HepG2 (cell line): Measurements from ENCODE around the gene LSR. TPM values are rescaled to one million over a fixed set of nuclear protein-coding genes. Genes with fewer than 3 reads are reported as not detected.
A peak's percentile ranks its signal among the peaks of the same experiment; 100 is the strongest.

Experiments used
- ARNTL ChIP-seq: sonication (generic); formaldehyde crosslinking; IDR thresholded peaks from 2 replicates; pipeline ENCODE4 v1.4.0; 2020; ENCODE audit warnings: mild to moderate bottlenecking, missing genetic modification reagents
- CAMTA2 ChIP-seq: sonication (generic); formaldehyde crosslinking; IDR thresholded peaks from 2 replicates; pipeline ENCODE4 v1.4.0; 2020; ENCODE audit warnings: mild to moderate bottlenecking, missing genetic modification reagents, borderline replicate concordance
- CBX1 ChIP-seq: IDR thresholded peaks from one replicate; pipeline ENCODE4 v1.6.1; 2016; ENCODE audit warnings: antibody characterized with exemption, low read depth
- CEBPB ChIP-seq: IDR thresholded peaks from 2 replicates; pipeline ENCODE4 v1.6.1; 2011; ENCODE audit warnings: low read depth, low read length, improper control_type of control experiment, borderline replicate concordance
- EHMT2 ChIP-seq: fragments of 200-600 bp; sonication (generic); IDR thresholded peaks from 2 replicates; pipeline ENCODE4 v1.7.0; 2017; ENCODE audit warnings: antibody characterized with exemption, low read depth, low read length, borderline replicate concordance
- HNF4A ChIP-seq: sonication (generic); formaldehyde crosslinking; IDR thresholded peaks from 2 replicates; pipeline ENCODE4 v1.4.0; 2020; ENCODE audit warnings: missing genetic modification reagents
- KLF16 ChIP-seq, 2 experiments: sonication (generic) in 1 of 2; formaldehyde crosslinking in 1 of 2; IDR thresholded peaks; 2 replicates each; pipeline versions ENCODE4 v1.6.1 to v1.8.0; 2016 to 2023; ENCODE audit warnings: missing genetic modification reagents in 2 of 2, missing compliant biosample characterization in 1 of 2
- KMT2B ChIP-seq: IDR thresholded peaks from 2 replicates; pipeline ENCODE4 v1.6.1; 2016; ENCODE audit warnings: missing genetic modification reagents, missing compliant biosample characterization
- MLLT10 ChIP-seq: sonication (generic); formaldehyde crosslinking; IDR thresholded peaks from 2 replicates; pipeline ENCODE4 v1.4.0; 2020; ENCODE audit warnings: missing genetic modification reagents
- MTF2 ChIP-seq: sonication (generic); formaldehyde crosslinking; IDR thresholded peaks from 2 replicates; pipeline ENCODE4 v1.5.0; 2020; ENCODE audit warnings: missing genetic modification reagents, borderline replicate concordance
- PAXIP1 ChIP-seq: sonication (generic); formaldehyde crosslinking; conservative IDR thresholded peaks from 2 replicates; pipeline ENCODE4 v1.4.0; 2020; ENCODE audit warnings: mild to moderate bottlenecking, missing genetic modification reagents, moderate library complexity
- RARA ChIP-seq: IDR thresholded peaks from 2 replicates; pipeline ENCODE4 v1.6.1; 2016; ENCODE audit warnings: missing genetic modification reagents, missing compliant biosample characterization
- REXO4 ChIP-seq: sonication (generic); formaldehyde crosslinking; IDR thresholded peaks from 2 replicates; pipeline ENCODE4 v1.8.0; 2022; ENCODE audit warnings: missing genetic modification reagents, mild to moderate bottlenecking, borderline replicate concordance
- ZNF121 ChIP-seq: sonication (generic); formaldehyde crosslinking; IDR thresholded peaks from 2 replicates; pipeline ENCODE4 v1.5.0; 2020; ENCODE audit warnings: mild to moderate bottlenecking, missing genetic modification reagents
- ZNF124 ChIP-seq: sonication (generic); formaldehyde crosslinking; IDR thresholded peaks from 2 replicates; pipeline ENCODE4 v1.4.0; 2020; ENCODE audit warnings: missing genetic modification reagents
- ZNF17 ChIP-seq: sonication (generic); formaldehyde crosslinking; IDR thresholded peaks from 2 replicates; pipeline ENCODE4 v1.5.0; 2020; ENCODE audit warnings: mild to moderate bottlenecking, missing genetic modification reagents
- ZNF33A ChIP-seq: sonication (generic); formaldehyde crosslinking; IDR thresholded peaks from 2 replicates; pipeline ENCODE4 v1.5.1; 2020; ENCODE audit warnings: missing genetic modification reagents, mild to moderate bottlenecking, moderate library complexity, borderline replicate concordance
- ZNF558 ChIP-seq: sonication (generic); formaldehyde crosslinking; IDR thresholded peaks from 2 replicates; pipeline ENCODE4 v1.9.0; 2022; ENCODE audit warnings: mild to moderate bottlenecking, missing genetic modification reagents, borderline replicate concordance
- ZNF605 ChIP-seq: sonication (generic); formaldehyde crosslinking; IDR thresholded peaks from 2 replicates; pipeline ENCODE4 v1.8.0; 2022; ENCODE audit warnings: mild to moderate bottlenecking, missing genetic modification reagents
- ZNF607 ChIP-seq: sonication (generic); formaldehyde crosslinking; IDR thresholded peaks from 2 replicates; pipeline ENCODE4 v1.5.1; 2020; ENCODE audit warnings: missing genetic modification reagents, mild to moderate bottlenecking, borderline replicate concordance
- polyA plus RNA-seq, 8 experiments: library from polyadenylated mRNA; depleted of rRNA in 3 of 8; stranded (reverse) in 7 of 8; unstranded in 1 of 8; fragments of >200 nt; fragmentation: Illumina TruSeq in 4 of 8; extraction: Trizol in 4 of 8; gene quantifications; 2 replicates each; pipeline versions ENCODE4 v1.2.1 to v1.2.3, GENCODE V29; 2011 to 2016; ENCODE audit warnings: low read depth in 4 of 8, missing spikeins in 1 of 8, mixed read lengths in 1 of 8; ENCODE audit not compliant: insufficient read depth in 1 of 8
- total RNA-seq, 5 experiments: library from RNA; depleted of rRNA; stranded (reverse); fragments of >200 nt; fragmentation: Illumina TruSeq; extraction: Trizol; gene quantifications; 2 replicates each; pipeline ENCODE4 v1.2.3, GENCODE V29; 2016; ENCODE audit warnings: low read depth in 1 of 5
- TF ChIP-seq, protein P1 (sequence below): sonication (generic); formaldehyde crosslinking; IDR thresholded peaks from 2 replicates; pipeline ENCODE4 v1.8.0; 2022; ENCODE audit warnings: mild to moderate bottlenecking, missing genetic modification reagents, borderline replicate concordance
- TF ChIP-seq, protein P2 (sequence below), 2 experiments: fragments of 450-650 bp in 1 of 2; sonication (generic) in 1 of 2; formaldehyde crosslinking; IDR thresholded peaks; 2 replicates each; pipeline versions ENCODE4 v1.5.0 to v1.8.0; 2020 to 2022; ENCODE audit warnings: mild to moderate bottlenecking in 1 of 2, missing genetic modification reagents in 1 of 2

Gene LSR
- total and polyA plus RNA-seq, 2 of the 13 experiments (the other 11 are each of a cell fraction or from before 2014, with no cell fraction given), result 29.2 to 79.2 TPM

DNA sequence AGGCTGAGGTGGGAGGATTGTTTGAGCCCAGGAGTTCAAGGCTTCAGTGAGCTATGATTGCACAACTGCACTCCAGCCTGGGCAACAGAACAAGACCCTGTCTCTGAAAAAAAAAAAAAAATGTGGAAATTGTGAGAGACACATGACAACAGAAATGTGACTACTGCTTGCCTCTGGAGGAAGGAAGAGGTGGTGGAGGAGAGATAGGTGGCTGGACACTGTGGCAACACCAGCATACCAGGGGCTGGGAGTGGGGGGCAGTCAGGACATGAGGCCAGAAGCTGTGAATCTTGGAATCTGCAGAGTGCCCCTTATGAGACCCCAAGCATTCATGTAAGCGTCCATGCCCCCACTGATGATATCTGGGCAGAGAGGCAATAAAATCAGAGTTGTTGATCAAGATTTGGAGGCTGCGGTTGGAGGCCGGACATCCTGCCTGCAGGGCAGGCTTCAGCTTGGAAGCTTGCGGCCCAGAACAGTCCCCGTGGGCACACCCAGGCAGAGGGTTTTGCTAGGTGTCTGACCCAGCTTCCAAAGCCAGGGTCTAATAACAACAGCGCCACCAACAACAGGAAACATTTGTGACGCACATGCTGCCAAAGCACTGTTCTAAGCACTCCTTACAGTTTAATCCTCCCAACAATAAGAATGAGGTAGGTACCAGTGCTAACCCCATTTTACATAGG is 37.1 kb upstream of the LSR start (continued):
- TF ChIP-seq, protein P1, sequence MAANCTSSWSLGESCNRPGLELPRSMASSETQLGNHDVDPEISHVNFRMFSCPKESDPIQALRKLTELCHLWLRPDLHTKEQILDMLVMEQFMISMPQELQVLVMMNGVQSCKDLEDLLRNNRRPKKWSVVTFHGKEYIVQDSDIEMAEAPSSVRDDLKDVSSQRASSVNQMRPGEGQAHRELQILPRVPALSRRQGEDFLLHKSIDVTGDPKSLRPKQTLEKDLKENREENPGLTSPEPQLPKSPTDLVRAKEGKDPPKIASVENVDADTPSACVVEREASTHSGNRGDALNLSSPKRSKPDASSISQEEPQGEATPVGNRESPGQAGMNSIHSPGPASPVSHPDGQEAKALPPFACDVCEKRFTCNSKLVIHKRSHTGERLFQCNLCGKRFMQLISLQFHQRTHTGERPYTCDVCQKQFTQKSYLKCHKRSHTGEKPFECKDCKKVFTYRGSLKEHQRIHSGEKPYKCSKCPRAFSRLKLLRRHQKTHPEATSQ, result no peak
- no peak for TF ChIP-seq REXO4 (CRISPR knock-in tag)
- TF ChIP-seq MLLT10 (CRISPR knock-in tag), result no peak
- no peak for TF ChIP-seq ZNF33A (CRISPR knock-in tag)
- TF ChIP-seq MTF2 (CRISPR knock-in tag), result no peak
- no peak for TF ChIP-seq CAMTA2 (CRISPR knock-in tag)
- peak; percentile 97 for TF ChIP-seq ZNF121 (CRISPR knock-in tag)
- TF ChIP-seq CBX1, result no peak
- TF ChIP-seq KLF16 (CRISPR knock-in tag; IDR thresholded peaks at IDR 0.05), result no peak
- no peak for TF ChIP-seq EHMT2
- TF ChIP-seq KMT2B (CRISPR knock-in tag), result no peak
- TF ChIP-seq RARA (CRISPR knock-in tag), result 0 out of 2 replicates have a peak, but pooled peaks have one; percentile 25
- 0 out of 2 replicates have a peak, but pooled peaks have one; percentile 24 for TF ChIP-seq ARNTL (CRISPR knock-in tag)
- TF ChIP-seq HNF4A (CRISPR knock-in tag), result 0 out of 2 replicates have a peak, but pooled peaks have one; percentile 12
- no peak for TF ChIP-seq ZNF558 (CRISPR knock-in tag)
- TF ChIP-seq PAXIP1 (CRISPR knock-in tag), result no peak
- TF ChIP-seq CEBPB, result peak; percentile 41; the same call in 1 of the 2 replicates
- no peak for TF ChIP-seq ZNF607 (CRISPR knock-in tag)
- TF ChIP-seq ZNF17 (CRISPR knock-in tag), result no peak
- TF ChIP-seq, protein P2, sequence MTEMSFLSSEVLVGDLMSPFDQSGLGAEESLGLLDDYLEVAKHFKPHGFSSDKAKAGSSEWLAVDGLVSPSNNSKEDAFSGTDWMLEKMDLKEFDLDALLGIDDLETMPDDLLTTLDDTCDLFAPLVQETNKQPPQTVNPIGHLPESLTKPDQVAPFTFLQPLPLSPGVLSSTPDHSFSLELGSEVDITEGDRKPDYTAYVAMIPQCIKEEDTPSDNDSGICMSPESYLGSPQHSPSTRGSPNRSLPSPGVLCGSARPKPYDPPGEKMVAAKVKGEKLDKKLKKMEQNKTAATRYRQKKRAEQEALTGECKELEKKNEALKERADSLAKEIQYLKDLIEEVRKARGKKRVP (CRISPR knock-in tag; IDR thresholded peaks at IDR 0.05), result 0 out of 4 replicates have a peak, but pooled peaks of 1 of the 2 experiments have one; percentile 13
- TF ChIP-seq ZNF124 (CRISPR knock-in tag), result no peak
- TF ChIP-seq ZNF605 (CRISPR knock-in tag), result no peak
